ENCODE data around the gene RTCA.

The RTCA gene

GRCh38 chr1:100308777-100309176 lies 42.8 kb downstream of the RTCA start:
- Histone ChIP-seq H3K36me3 (ENCODE audit: insufficient read depth, low read length) (no peaks in the 10 kb centered on the region), H2AFZ (ENCODE audit: low read length) (no peak overlapping the region), H3K4me2 (ENCODE audit: low read length) (no peak overlapping the region), H3K9me3 (ENCODE audit: low read length) (no peaks in the 10 kb centered on the region), H3K9me2 (ENCODE audit: low read depth, low read length) (no peaks in the 10 kb centered on the region), H3K4me1 (ENCODE audit: insufficient read depth, low read length, severe bottlenecking) (no peaks in the 10 kb centered on the region), H3K27me3 (ENCODE audit: insufficient read depth, low read length) (no peaks in the 10 kb centered on the region), H3F3A (ENCODE audit: insufficient read depth, low read length) (no peaks in the 10 kb centered on the region), H3K27ac (ENCODE audit: low read depth, low read length, poor library complexity, severe bottlenecking) (no peak overlapping the region), H3K4me3 (ENCODE audit: low read depth, low read length, poor library complexity, severe bottlenecking) (no peak overlapping the region), H3K79me2 (ENCODE audit: insufficient read depth, low read length) (no peaks in the 10 kb centered on the region), H4K20me1 (ENCODE audit: insufficient read depth, low read length) (no peaks in the 10 kb centered on the region), H3K9ac (ENCODE audit: low read length) (no peak overlapping the region)
- TF ChIP-seq EZH2 (IDR thresholded peaks at IDR 0.05; ENCODE audit: borderline replicate concordance, low read length) (no peak), CTCF (IDR thresholded peaks at IDR 0.05; ENCODE audit: low read length) (no peak)

GRCh38 chr1:100309863-100310262 lies 43.8 kb downstream of the RTCA start:
- Histone ChIP-seq H3K9ac (ENCODE audit: low read length) (no peak overlapping the region), H3K4me3 (ENCODE audit: low read depth, low read length, poor library complexity, severe bottlenecking) (no peak overlapping the region), H3K79me2 (ENCODE audit: insufficient read depth, low read length) (no peaks in the 10 kb centered on the region), H3K4me2 (ENCODE audit: low read length) (no peak overlapping the region), H3K4me1 (ENCODE audit: insufficient read depth, low read length, severe bottlenecking) (no peaks in the 10 kb centered on the region), H3K9me3 (ENCODE audit: low read length) (no peaks in the 10 kb centered on the region), H3K27ac (ENCODE audit: low read depth, low read length, poor library complexity, severe bottlenecking) (no peak overlapping the region), H3F3A (ENCODE audit: insufficient read depth, low read length) (no peaks in the 10 kb centered on the region), H2AFZ (ENCODE audit: low read length) (no peak overlapping the region), H3K27me3 (ENCODE audit: insufficient read depth, low read length) (no peaks in the 10 kb centered on the region), H3K36me3 (ENCODE audit: insufficient read depth, low read length) (no peaks in the 10 kb centered on the region), H3K9me2 (ENCODE audit: low read depth, low read length) (no peaks in the 10 kb centered on the region), H4K20me1 (ENCODE audit: insufficient read depth, low read length) (no peaks in the 10 kb centered on the region)
- TF ChIP-seq EZH2 (IDR thresholded peaks at IDR 0.05; ENCODE audit: borderline replicate concordance, low read length) (no peak), CTCF (IDR thresholded peaks at IDR 0.05; ENCODE audit: low read length) (no peak)

- H4K20me1 ChIP-seq (ENCODE audit: insufficient read depth, low read length) = no peaks in the 10 kb centered on the region
- H3F3A ChIP-seq (ENCODE audit: insufficient read depth, low read length) = no peaks in the 10 kb centered on the region
- H3K9ac ChIP-seq (ENCODE audit: low read length) = no peak overlapping the region
- H3K9me3 ChIP-seq (ENCODE audit: low read length) = peaks cover 9% of the 10 kb centered on the region; the same call in 1 of the 2 replicates
- H3K9me2 ChIP-seq (ENCODE audit: low read depth, low read length) = no peaks in the 10 kb centered on the region
- no peak overlapping the region for H3K27ac ChIP-seq (ENCODE audit: low read depth, low read length, poor library complexity, severe bottlenecking)
- H3K4me2 ChIP-seq (ENCODE audit: low read length) = no peak overlapping the region
- H3K36me3 ChIP-seq (ENCODE audit: insufficient read depth, low read length) = no peaks in the 10 kb centered on the region
- TF ChIP-seq EZH2 (IDR thresholded peaks at IDR 0.05; ENCODE audit: borderline replicate concordance, low read length) = no peak
- TF ChIP-seq CTCF (IDR thresholded peaks at IDR 0.05; ENCODE audit: low read length) = no peak
- H3K27me3 ChIP-seq (ENCODE audit: insufficient read depth, low read length) = no peaks in the 10 kb centered on the region
- H3K4me3 ChIP-seq (ENCODE audit: low read depth, low read length, poor library complexity, severe bottlenecking) = no peak overlapping the region
- H2AFZ ChIP-seq (ENCODE audit: low read length) = no peak overlapping the region
- no peaks in the 10 kb centered on the region for H3K79me2 ChIP-seq (ENCODE audit: insufficient read depth, low read length)
- no peaks in the 10 kb centered on the region for H3K4me1 ChIP-seq (ENCODE audit: insufficient read depth, low read length, severe bottlenecking)
Measured at GRCh38 chr1:100313382-100313781, 47.4 kb downstream of the RTCA start.
